Natural killer cell (primary cell): ENCODE results near the gene ZMIZ1. TPM values are rescaled to one million over a fixed set of nuclear protein-coding genes. Genes with fewer than 3 reads are reported as not detected.

Source experiments
- ATAC-seq, 3 donors: fragments of 150-1000 bp in 2 of 3; fragments of 200-7000 bp in 1 of 3; cut with Tn5 transposase; 1 replicate in 1 of 3; 2 replicates in 2 of 3; pipeline ENCODE4 v1.10.0; 2021; ENCODE audit warnings: mild to moderate bottlenecking in 2 of 3, moderate library complexity in 2 of 3
- DNase-seq, 2 donors: peaks; one replicate each; pipeline versions ENCODE4 v3.0.0 to v3.0.0-alpha.2; 2013 to 2021; ENCODE audit warnings: mixed read lengths in 1 of 2
- H3K27ac ChIP-seq: one replicate; pipeline ENCODE4 v1.5.1; 2013; ENCODE audit warnings: mild to moderate bottlenecking, low read length
- H3K27me3 ChIP-seq: one replicate; pipeline ENCODE4 v1.6.1; 2013; ENCODE audit warnings: low read length; ENCODE audit not compliant: control insufficient read depth, insufficient read depth
- H3K36me3 ChIP-seq: one replicate; pipeline ENCODE4 v1.6.1; 2013; ENCODE audit warnings: low read length; ENCODE audit not compliant: control insufficient read depth, insufficient read depth
- H3K4me1 ChIP-seq: one replicate; pipeline ENCODE4 v1.6.1; 2013; ENCODE audit warnings: low read length; ENCODE audit not compliant: control insufficient read depth, insufficient read depth
- H3K4me3 ChIP-seq: one replicate; pipeline ENCODE4 v1.5.1; 2013; ENCODE audit warnings: low read length
- H3K9me3 ChIP-seq: one replicate; pipeline ENCODE4 v1.6.1; 2013; ENCODE audit warnings: low read length; ENCODE audit not compliant: control insufficient read depth, insufficient read depth
- H3K27ac Mint-ChIP-seq, 2 donors: one replicate each; pipeline ENCODE4 v1.8.0; 2022; ENCODE audit warnings: mild to moderate bottlenecking in 2 of 2, mixed read lengths in 2 of 2, moderate library complexity in 1 of 2
- H3K27me3 Mint-ChIP-seq, 2 donors: one replicate each; pipeline ENCODE4 v1.8.0; 2022; ENCODE audit warnings: low read depth in 2 of 2, mixed read lengths in 2 of 2
- H3K36me3 Mint-ChIP-seq: one replicate; pipeline ENCODE4 v1.8.0; 2022; ENCODE audit warnings: mixed read lengths
- H3K4me1 Mint-ChIP-seq, 2 donors: one replicate each; pipeline ENCODE4 v1.8.0; 2022; ENCODE audit warnings: mixed read lengths in 2 of 2
- H3K4me3 Mint-ChIP-seq: one replicate; pipeline ENCODE4 v1.8.0; 2022; ENCODE audit warnings: mild to moderate bottlenecking, moderate library complexity, mixed read lengths
- H3K9me3 Mint-ChIP-seq, 2 donors: one replicate each; pipeline ENCODE4 v1.8.0; 2022; ENCODE audit warnings: mixed read lengths in 2 of 2
- CTCF ChIP-seq: fragments of 200-600 bp; IDR thresholded peaks from one replicate; pipeline ENCODE4 v1.8.0; 2022; ENCODE audit warnings: antibody characterized with exemption
- WGBS: methylation state at CpG from one replicate; pipeline ENCODE4 v1.1.7; 2013; ENCODE audit warnings: missing lambda C conversion rate; ENCODE audit not compliant: insufficient coverage; 5-methylcytosine and 5-hydroxymethylcytosine counted together
- intact Hi-C: fragments of 100-400 bp; cut with micrococcal nuclease; formaldehyde crosslinking; loops from one replicate; pipeline ENCODE4 v1.14.2; 2022
- total RNA-seq, 4 donors: library from RNA; stranded (reverse); fragments of 120-200 nt in 1 of 4; gene quantifications; one replicate each; pipeline versions ENCODE4 v1.2.3 to v1.2.4, GENCODE V29; 2013 to 2022

Gene ZMIZ1
- total RNA-seq, 3 donors from 2014 or later (not counting 1 experiment from before 2014, with no cell fraction given): 36.5 to 51.5 (median 37.9) TPM

GRCh38 chr10:79162861-79163665 is 94.3 kb downstream of the ZMIZ1 start:
- H3K27me3 Mint-ChIP-seq: no peaks in the 10 kb centered on the region
- Histone ChIP-seq H3K4me1 (no peaks in the 10 kb centered on the region), H3K27me3 (no peaks in the 10 kb centered on the region), H3K27ac (no peak overlapping the region), H3K4me3 (no peak overlapping the region), H3K36me3 (peaks cover 2% of the 10 kb centered on the region), H3K9me3 (no peaks in the 10 kb centered on the region)
- intact Hi-C loops: no loop called here
- no peak overlapping the region for H3K27ac Mint-ChIP-seq
- ATAC-seq (no peak), DNase-seq (no peak)
- H3K9me3 Mint-ChIP-seq: no peaks in the 10 kb centered on the region
- peaks cover 7 to 23% of the 10 kb centered on the region in 2 donors for H3K4me1 Mint-ChIP-seq
- H3K36me3 Mint-ChIP-seq: no peaks in the 10 kb centered on the region
- WGBS: 88% methylated on average over 17 of the region's 17 CpGs
- no peak overlapping the region for H3K4me3 Mint-ChIP-seq
- TF ChIP-seq CTCF: no peak

DNA sequence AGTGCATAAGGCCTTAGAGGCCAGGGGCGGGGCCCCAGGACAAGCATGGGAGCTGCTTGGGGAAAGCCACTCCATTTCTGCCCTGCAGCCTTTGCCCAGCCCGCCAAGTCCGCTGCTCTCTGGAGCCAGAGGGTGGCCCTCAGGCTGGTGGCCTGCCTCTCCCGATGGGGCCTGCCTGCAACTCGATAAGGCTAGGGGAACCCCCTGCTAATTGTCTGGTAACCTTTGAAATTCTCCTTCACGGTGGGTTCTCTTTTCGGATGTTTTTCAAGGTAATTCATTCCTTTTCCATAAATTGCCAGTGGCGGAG is 94.9 kb downstream of the ZMIZ1 start:
- Mint-ChIP-seq H3K4me3 (no peak overlapping the region), H3K36me3 (no peaks in the 10 kb centered on the region), H3K27me3 (no peaks in the 10 kb centered on the region), H3K9me3 (no peaks in the 10 kb centered on the region), H3K27ac (no peak overlapping the region), H3K4me1 (peaks cover 7 to 20% of the 10 kb centered on the region in 2 donors)
- Histone ChIP-seq H3K4me3 (no peak overlapping the region), H3K4me1 (no peaks in the 10 kb centered on the region), H3K27me3 (no peaks in the 10 kb centered on the region), H3K36me3 (peaks cover 2% of the 10 kb centered on the region), H3K27ac (no peak overlapping the region), H3K9me3 (no peaks in the 10 kb centered on the region)
- no peak for ATAC-seq
- no peak for TF ChIP-seq CTCF
- WGBS: 79% methylated on average over 8 of the region's 8 CpGs
- DNase-seq: no peak
- intact Hi-C loops: no loop called here

- Mint-ChIP-seq H3K36me3 (no peaks in the 10 kb centered on the region), H3K4me3 (no peak overlapping the region), H3K4me1 (peaks cover 7 to 17% of the 10 kb centered on the region in 2 donors), H3K27ac (no peak overlapping the region), H3K27me3 (no peaks in the 10 kb centered on the region), H3K9me3 (no peaks in the 10 kb centered on the region)
- no peaks in the 10 kb centered on the region for H3K4me1 ChIP-seq
- DNase-seq (no peak), ATAC-seq (no peak)
- intact Hi-C loops: no loop called here
- no peak for TF ChIP-seq CTCF
- H3K27ac ChIP-seq: no peak overlapping the region
- H3K4me3 ChIP-seq: no peak overlapping the region
- H3K27me3 ChIP-seq: no peaks in the 10 kb centered on the region
- peaks cover 2% of the 10 kb centered on the region for H3K36me3 ChIP-seq
- no peaks in the 10 kb centered on the region for H3K9me3 ChIP-seq
- 94% methylated on average over 9 of the region's 9 CpGs for WGBS
These were observed 95.3 kb downstream of the ZMIZ1 start for GRCh38 chr10:79164075-79164474.
